ENCODE results near the gene HSF5.

DNA sequence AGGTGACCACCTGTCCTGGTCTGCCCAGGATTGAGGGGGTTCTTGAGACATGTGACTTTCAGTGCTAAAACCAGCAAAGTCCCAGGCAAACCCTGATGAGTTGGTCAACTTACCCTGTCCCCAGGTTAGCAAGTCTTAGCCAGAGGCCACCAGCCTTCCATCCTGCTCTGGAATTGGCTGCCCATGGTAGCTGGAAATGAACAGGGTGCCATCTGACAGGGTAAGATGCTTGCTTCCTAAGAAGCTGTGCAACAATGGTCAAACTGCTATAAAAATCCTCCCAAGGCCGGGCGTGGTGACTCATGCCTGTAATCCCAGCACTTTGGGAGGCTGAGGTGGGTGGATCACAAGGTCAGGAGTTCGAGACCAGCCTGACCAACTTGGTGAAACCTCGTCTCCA is 49.1 kb upstream of the HSF5 start:
- TF ChIP-seq CTCF (IDR thresholded peaks at IDR 0.05; ENCODE audit: extremely low read depth in 1 of 2, insufficient read depth in 1 of 2, low read depth in 1 of 2, low read length in 2 of 2) (no peak), POLR2A (IDR thresholded peaks at IDR 0.05; ENCODE audit: low read depth, low read length) (no peak), EZH2 (IDR thresholded peaks at IDR 0.05; ENCODE audit: borderline replicate concordance, low read depth, low read length, severe bottlenecking) (no peak)
